Mesenchymal stem cell (in vitro differentiated cells and primary cell): ENCODE results near the gene MCMBP.
"Not testable (repeated sequence)": the region's sequence is repeated elsewhere in the genome, so short reads cannot be mapped to it uniquely, and the experiment has no call there.

Source experiments
- DNase-seq: peaks from one replicate; pipeline ENCODE4 v3.0.0-alpha.2; 2013
- H2AFZ ChIP-seq: one replicate; pipeline ENCODE4 v1.6.1; 2013; ENCODE audit warnings: low read depth, mild to moderate bottlenecking, control low read depth, inconsistent platforms, low read length, moderate library complexity
- H2AK5ac ChIP-seq: 2 replicates; pipeline ENCODE4 v1.6.1; 2013; ENCODE audit warnings: low read length, moderate library complexity, mild to moderate bottlenecking, inconsistent platforms; ENCODE audit not compliant: severe bottlenecking
- H2BK120ac ChIP-seq: one replicate; pipeline ENCODE4 v1.6.1; 2013; ENCODE audit warnings: low read depth, mild to moderate bottlenecking, inconsistent platforms, low read length, moderate library complexity
- H2BK12ac ChIP-seq, 2 experiments: one replicate each; pipeline ENCODE4 v1.6.1; 2013; ENCODE audit warnings: inconsistent platforms in 2 of 2, low read length in 2 of 2, mild to moderate bottlenecking in 2 of 2, moderate library complexity in 2 of 2, control low read depth in 1 of 2
- H2BK15ac ChIP-seq: one replicate; pipeline ENCODE4 v1.6.1; 2013; ENCODE audit warnings: mild to moderate bottlenecking, low read depth, inconsistent platforms; ENCODE audit not compliant: poor library complexity, severe bottlenecking
- H2BK5ac ChIP-seq: 2 replicates; pipeline ENCODE4 v1.6.1; 2013; ENCODE audit warnings: low read depth, mild to moderate bottlenecking, low read length, control low read depth, inconsistent platforms; ENCODE audit not compliant: poor library complexity, severe bottlenecking
- H3K14ac ChIP-seq, 2 experiments: one replicate each; pipeline ENCODE4 v1.6.1; 2013; ENCODE audit warnings: inconsistent platforms in 2 of 2, low read length in 2 of 2, control low read depth in 1 of 2, mild to moderate bottlenecking in 1 of 2, moderate library complexity in 1 of 2
- H3K18ac ChIP-seq, 2 experiments: one replicate each; pipeline ENCODE4 v1.6.1; 2013; ENCODE audit warnings: inconsistent platforms in 2 of 2, low read length in 2 of 2, control low read depth in 1 of 2, low read depth in 1 of 2, mild to moderate bottlenecking in 1 of 2
- H3K23ac ChIP-seq, 2 experiments: one replicate each; pipeline ENCODE4 v1.6.1; 2013; ENCODE audit warnings: inconsistent platforms in 2 of 2, low read length in 2 of 2, mild to moderate bottlenecking in 2 of 2, moderate library complexity in 2 of 2, control low read depth in 1 of 2
- H3K27ac ChIP-seq: 2 replicates; pipeline ENCODE4 v1.5.1; 2013; ENCODE audit warnings: mild to moderate bottlenecking, moderate library complexity, low read length, control low read depth, inconsistent platforms; ENCODE audit not compliant: poor library complexity, severe bottlenecking
- H3K27me3 ChIP-seq, 2 experiments: 2 replicates each; pipeline versions ENCODE4 v1.6.1 to v1.7.0; 2013; ENCODE audit warnings: low read length in 2 of 2, mild to moderate bottlenecking in 2 of 2, moderate library complexity in 2 of 2, control low read depth in 1 of 2, inconsistent platforms in 1 of 2; ENCODE audit not compliant: control insufficient read depth in 1 of 2, insufficient read depth in 1 of 2
- H3K36me3 ChIP-seq, 2 experiments: 2 replicates each; pipeline versions ENCODE4 v1.6.1 to v1.7.0; 2013; ENCODE audit warnings: low read length in 2 of 2, control low read depth in 1 of 2, inconsistent platforms in 1 of 2, low read depth in 1 of 2, mild to moderate bottlenecking in 1 of 2; ENCODE audit not compliant: insufficient read depth in 2 of 2, control insufficient read depth in 1 of 2
- H3K4ac ChIP-seq, 2 experiments: one replicate each; pipeline ENCODE4 v1.6.1; 2013; ENCODE audit warnings: inconsistent platforms in 2 of 2, low read length in 2 of 2, mild to moderate bottlenecking in 2 of 2, moderate library complexity in 2 of 2, control low read depth in 1 of 2, low read depth in 1 of 2
- H3K4me1 ChIP-seq: 2 replicates; pipeline ENCODE4 v1.6.1; 2013; ENCODE audit warnings: low read depth, low read length, control low read depth; ENCODE audit not compliant: control insufficient read depth, insufficient read depth
- H3K4me2 ChIP-seq: 2 replicates; pipeline ENCODE4 v1.6.1; 2013; ENCODE audit warnings: low read length, mild to moderate bottlenecking, inconsistent platforms; ENCODE audit not compliant: poor library complexity, severe bottlenecking
- H3K4me3 ChIP-seq, 2 experiments: 2 replicates each; pipeline versions ENCODE4 v1.5.1 to v1.7.0; 2013; ENCODE audit warnings: low read length in 2 of 2, mild to moderate bottlenecking in 2 of 2, control low read depth in 1 of 2, low read depth in 1 of 2; ENCODE audit not compliant: insufficient read depth in 1 of 2
- H3K79me1 ChIP-seq: replicated peaks from 2 replicates; pipeline ENCODE4 v1.6.1; 2013; ENCODE audit warnings: mild to moderate bottlenecking, control low read depth, low read length, inconsistent platforms; ENCODE audit not compliant: poor library complexity, severe bottlenecking
- H3K9ac ChIP-seq: 2 replicates; pipeline ENCODE4 v1.7.0; 2013; ENCODE audit warnings: mild to moderate bottlenecking, low read length, moderate library complexity
- H3K9me3 ChIP-seq: 2 replicates; pipeline ENCODE4 v1.7.0; 2013; ENCODE audit warnings: mild to moderate bottlenecking, low read length; ENCODE audit not compliant: control insufficient read depth
- H4K8ac ChIP-seq: one replicate; pipeline ENCODE4 v1.6.1; 2013; ENCODE audit warnings: inconsistent platforms, mild to moderate bottlenecking, low read length, moderate library complexity
- H4K91ac ChIP-seq: one replicate; pipeline ENCODE4 v1.6.1; 2013; ENCODE audit warnings: mild to moderate bottlenecking, low read length, inconsistent platforms
- WGBS: methylation state at CpG from one replicate; pipeline ENCODE4 v1.1.7; 2013; ENCODE audit warnings: mixed read lengths; 5-methylcytosine and 5-hydroxymethylcytosine counted together

The MCMBP gene

GRCh38 chr10:119889201-119889600, 16.6 kb upstream of the MCMBP start:
- not testable (repeated sequence) for H3K4me1 ChIP-seq, H2BK12ac ChIP-seq, H3K9me3 ChIP-seq, H3K4me3 ChIP-seq, H3K18ac ChIP-seq, H3K36me3 ChIP-seq, H3K4me2 ChIP-seq, DNase-seq, H3K14ac ChIP-seq, H2BK15ac ChIP-seq, H3K4ac ChIP-seq, H2BK5ac ChIP-seq, H4K91ac ChIP-seq, H2BK120ac ChIP-seq, H3K23ac ChIP-seq, H4K8ac ChIP-seq, H2AFZ ChIP-seq, H3K27ac ChIP-seq, H3K9ac ChIP-seq, H3K27me3 ChIP-seq, H2AK5ac ChIP-seq
- H3K79me1 ChIP-seq: peaks cover 11% of the 10 kb centered on the region
- WGBS: 97% methylated on average over 1 of the region's 3 CpGs

GRCh38 chr10:119888715-119889114, 16.1 kb upstream of the MCMBP start:
- H2AFZ ChIP-seq, H3K14ac ChIP-seq, H3K4me3 ChIP-seq, H3K9ac ChIP-seq, H3K4me1 ChIP-seq, H4K91ac ChIP-seq, H4K8ac ChIP-seq, H3K18ac ChIP-seq, H3K23ac ChIP-seq, H2AK5ac ChIP-seq, H3K27me3 ChIP-seq, H2BK5ac ChIP-seq, H2BK120ac ChIP-seq, H3K9me3 ChIP-seq, H3K4ac ChIP-seq, H2BK15ac ChIP-seq, H3K4me2 ChIP-seq, H2BK12ac ChIP-seq, H3K36me3 ChIP-seq, DNase-seq, H3K27ac ChIP-seq: not testable (repeated sequence)
- peaks cover 11% of the 10 kb centered on the region for H3K79me1 ChIP-seq
- 86% methylated on average over 2 of the region's 3 CpGs for WGBS

GRCh38 chr10:119886070-119886469, 13.4 kb upstream of the MCMBP start:
- H2BK120ac ChIP-seq, H3K27ac ChIP-seq, H4K91ac ChIP-seq, H2AK5ac ChIP-seq, H2BK5ac ChIP-seq, H3K4me3 ChIP-seq, H3K4ac ChIP-seq, H3K4me1 ChIP-seq, H3K79me1 ChIP-seq, H2AFZ ChIP-seq, H3K23ac ChIP-seq, H3K4me2 ChIP-seq, DNase-seq, H3K36me3 ChIP-seq, H3K14ac ChIP-seq, H2BK15ac ChIP-seq, H3K18ac ChIP-seq, H3K9me3 ChIP-seq, H2BK12ac ChIP-seq, H4K8ac ChIP-seq, H3K9ac ChIP-seq, H3K27me3 ChIP-seq: not testable (repeated sequence)
- WGBS: 81% methylated on average over 6 of the region's 6 CpGs

GRCh38 chr10:119883901-119884611, 11.4 kb upstream of the MCMBP start:
- not testable (repeated sequence) for H2BK15ac ChIP-seq, H3K14ac ChIP-seq, H2AFZ ChIP-seq, H3K9ac ChIP-seq, H3K4me3 ChIP-seq, H3K4ac ChIP-seq, H3K36me3 ChIP-seq, H3K23ac ChIP-seq, H4K91ac ChIP-seq, H3K4me1 ChIP-seq, H3K79me1 ChIP-seq, H3K27ac ChIP-seq, H4K8ac ChIP-seq, H2BK120ac ChIP-seq, H2BK5ac ChIP-seq, H3K27me3 ChIP-seq, H3K4me2 ChIP-seq, H3K18ac ChIP-seq, H3K9me3 ChIP-seq, H2BK12ac ChIP-seq, H2AK5ac ChIP-seq, DNase-seq
- 81% methylated on average over 11 of the region's 11 CpGs for WGBS
